OCI-LY7 (cell line): ENCODE results near the gene FAM32A. TPM values are rescaled to one million over a fixed set of nuclear protein-coding genes. Genes with fewer than 3 reads are reported as not detected.

Experiments used
- BruUV-seq: library from RNA; stranded (reverse); fragments of 400-500 nt; replicated peaks from 2 replicates; lab custom pipeline; 2021; lab: Mats Ljungman, UMichigan
- CTCF ChIA-PET: fragments of 300-600 bp; sonication (Branson Sonifier 250); formaldehyde crosslinking; loops from one replicate; lab custom pipeline; 2022; ENCODE audit warnings: antibody characterized with exemption; ENCODE audit not compliant: unreplicated experiment; lab: Charles Lee
- POLR2A ChIA-PET: fragments of 300-600 bp; sonication (Branson Sonifier 250); formaldehyde crosslinking; loops from one replicate; lab custom pipeline; 2022; ENCODE audit warnings: antibody characterized with exemption; lab: Charles Lee
- DNase-seq: peaks from one replicate; pipeline ENCODE4 v3.0.0-alpha.2; 2015; ENCODE audit warnings: low spot score
- H2AFZ ChIP-seq: fragments of 200-600 bp; sonication (generic), shearing (Covaris generic); 2 replicates; pipeline ENCODE4 v1.6.1; 2014; ENCODE audit warnings: mild to moderate bottlenecking, antibody characterized with exemption, low read length, moderate library complexity
- H3K27ac ChIP-seq: fragments of 200-600 bp; sonication (generic); 2 replicates; pipeline ENCODE4 v1.5.1; 2014; ENCODE audit warnings: mixed run types, low read depth, mild to moderate bottlenecking, moderate library complexity, low read length, inconsistent platforms; ENCODE audit not compliant: poor library complexity, severe bottlenecking
- H3K36me3 ChIP-seq: fragments of 200-600 bp; sonication (generic); 2 replicates; pipeline ENCODE4 v1.6.1; 2014; ENCODE audit warnings: mild to moderate bottlenecking, antibody characterized with exemption, low read length, moderate library complexity, mixed read lengths; ENCODE audit not compliant: insufficient read depth
- H3K4me1 ChIP-seq: fragments of 200-600 bp; sonication (generic); 2 replicates; pipeline ENCODE4 v1.5.1; 2014; ENCODE audit warnings: mild to moderate bottlenecking, low read length; ENCODE audit not compliant: insufficient read depth, poor library complexity, severe bottlenecking
- H3K4me2 ChIP-seq: fragments of 200-600 bp; sonication (generic); 2 replicates; pipeline ENCODE4 v1.6.1; 2014; ENCODE audit warnings: mild to moderate bottlenecking, low read length
- H3K4me3 ChIP-seq: fragments of 200-600 bp; sonication (generic); 2 replicates; pipeline ENCODE4 v1.5.1; 2014; ENCODE audit warnings: mild to moderate bottlenecking, low read depth, low read length; ENCODE audit not compliant: poor library complexity, severe bottlenecking
- H3K79me2 ChIP-seq: fragments of 200-600 bp; sonication (generic); 2 replicates; pipeline ENCODE4 v1.6.1; 2016; ENCODE audit warnings: low read depth, mild to moderate bottlenecking, low read length, moderate library complexity, mixed read lengths; ENCODE audit not compliant: insufficient read depth
- H3K9me2 ChIP-seq: fragments of 200-600 bp; sonication (generic); 2 replicates; pipeline ENCODE4 v1.6.1; 2016; ENCODE audit warnings: mild to moderate bottlenecking, low read length, mixed read lengths; ENCODE audit not compliant: insufficient read depth
- H3K9me3 ChIP-seq: fragments of 200-600 bp; sonication (generic); 2 replicates; pipeline ENCODE4 v1.6.1; 2014; ENCODE audit warnings: mild to moderate bottlenecking, mixed run types, low read length, mixed read lengths
- H4K20me1 ChIP-seq: fragments of 200-600 bp; sonication (generic); 2 replicates; pipeline ENCODE4 v1.6.1; 2014; ENCODE audit warnings: mild to moderate bottlenecking, antibody characterized with exemption, low read length, moderate library complexity, mixed read lengths; ENCODE audit not compliant: insufficient read depth
- CTCF ChIP-seq: fragments of 200-600 bp; sonication (generic); conservative IDR thresholded peaks from 2 replicates; pipeline ENCODE4 v1.5.1; 2014; ENCODE audit warnings: mild to moderate bottlenecking, antibody characterized with exemption, low read length, moderate library complexity, mixed read lengths
- EZH2phosphoT487 ChIP-seq: fragments of 200-600 bp; sonication (generic); IDR thresholded peaks from 2 replicates; pipeline ENCODE4 v1.6.1; 2018; ENCODE audit warnings: low read depth, borderline replicate concordance, mild to moderate bottlenecking, mixed run types, antibody characterized with exemption, low read length, moderate library complexity, mixed read lengths
- intact Hi-C: fragments of 100-400 bp; cut with micrococcal nuclease; formaldehyde crosslinking; loops from one replicate; pipeline ENCODE4 v1.10.0; 2022; ENCODE audit not compliant: unreplicated experiment
- total RNA-seq, 2 experiments: library from RNA; depleted of rRNA in 1 of 2; stranded (reverse); fragments of >200 nt in 1 of 2; shearing (Covaris generic) in 1 of 2; gene quantifications; 2 replicates each; pipeline ENCODE4 v1.2.3, GENCODE V29; 2014 to 2022

The FAM32A gene
- total RNA-seq, 2 experiments from 2014 or later: 64.5 to 71.0 TPM

DNA sequence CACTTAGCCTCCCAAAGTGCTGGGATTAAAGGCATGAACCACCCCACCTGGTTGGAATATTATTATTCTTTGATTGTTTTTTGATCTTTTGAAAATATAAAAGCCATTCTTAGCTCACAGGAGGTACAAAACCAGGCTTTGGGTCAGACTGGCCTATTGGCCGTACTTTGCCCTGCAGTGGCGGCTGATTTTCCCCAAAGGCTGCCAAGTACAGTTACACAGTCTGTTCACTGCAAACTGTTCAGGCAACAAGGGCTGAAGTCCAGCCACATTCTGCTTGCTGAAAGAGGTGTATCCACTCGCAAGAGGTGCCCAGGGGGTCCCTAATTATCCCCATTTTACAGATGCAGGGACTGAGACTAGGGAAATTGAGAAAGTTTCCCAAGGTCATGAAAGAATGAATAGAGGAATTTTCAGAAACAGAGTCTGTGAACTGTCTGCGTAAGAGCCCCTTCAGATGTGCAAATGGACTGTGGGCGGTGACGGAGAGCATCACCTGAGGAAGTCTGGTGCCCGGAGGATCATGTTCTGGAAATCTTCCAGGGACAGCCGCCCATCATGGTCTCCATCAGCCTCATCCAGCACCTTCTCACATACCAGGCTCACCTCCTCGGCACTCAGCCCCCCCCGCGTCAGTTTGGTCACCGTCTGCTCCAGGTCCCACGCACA is 20.9 kb upstream of the FAM32A start:
- no peak for DNase-seq
- no peak overlapping the region for H3K27ac ChIP-seq
- intact Hi-C loops: no loop called here
- POLR2A ChIA-PET: interaction anchor here (0.9 kb wide), 1 partner anchor 19 kb away, joined by 3 read pairs; no protein-coding TSS in a partner anchor
- BruUV-seq: no TSS peak
- CTCF ChIA-PET: no interaction called here
- no peaks in the 10 kb centered on the region for H4K20me1 ChIP-seq
- H3K4me3 ChIP-seq: no peak overlapping the region
- H2AFZ ChIP-seq: no peak overlapping the region
- no peaks in the 10 kb centered on the region for H3K9me2 ChIP-seq
- peaks cover 12% of the 10 kb centered on the region for H3K4me1 ChIP-seq
- no peak for TF ChIP-seq EZH2phosphoT487
- no peak for TF ChIP-seq CTCF
- peaks cover 11% of the 10 kb centered on the region; the same call in 1 of the 2 replicates for H3K9me3 ChIP-seq
- no peak overlapping the region for H3K4me2 ChIP-seq
- H3K36me3 ChIP-seq: no peaks in the 10 kb centered on the region
- no peaks in the 10 kb centered on the region for H3K79me2 ChIP-seq

- Histone ChIP-seq H3K4me1 (peaks cover 10% of the 10 kb centered on the region), H3K79me2 (no peaks in the 10 kb centered on the region), H3K4me3 (no peak overlapping the region), H4K20me1 (no peaks in the 10 kb centered on the region), H3K27ac (no peak overlapping the region), H3K4me2 (no peak overlapping the region), H2AFZ (no peak overlapping the region), H3K9me3 (peaks cover 11% of the 10 kb centered on the region; the same call in 1 of the 2 replicates), H3K36me3 (no peaks in the 10 kb centered on the region), H3K9me2 (no peaks in the 10 kb centered on the region)
- POLR2A ChIA-PET: no interaction called here
- intact Hi-C loops: no loop called here
- no peak for TF ChIP-seq CTCF
- no peak for TF ChIP-seq EZH2phosphoT487
- no TSS peak for BruUV-seq
- CTCF ChIA-PET: no interaction called here
- no peak for DNase-seq
Observed at GRCh38 chr19:16166417-16166816, 18.8 kb upstream of the FAM32A start.

DNA sequence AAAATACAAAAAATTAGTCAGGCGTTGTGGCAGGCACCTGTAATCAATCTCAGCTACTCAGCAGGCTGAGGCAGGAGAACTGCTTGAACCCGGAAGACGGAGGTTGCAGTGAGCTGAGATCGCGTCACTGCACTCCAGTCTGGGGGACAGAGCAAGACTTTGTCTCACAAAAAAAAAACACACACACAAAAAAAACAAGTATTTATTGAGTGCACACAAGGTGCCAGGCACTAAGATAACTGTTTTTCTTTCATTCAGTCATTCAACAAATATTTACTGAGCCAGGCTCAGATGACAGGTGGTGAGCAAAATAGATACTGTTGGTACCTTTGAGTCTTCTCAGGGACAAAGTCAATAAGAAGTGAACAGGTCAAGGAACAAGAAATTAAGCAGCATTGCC is 18.2 kb upstream of the FAM32A start:
- CTCF ChIA-PET: no interaction called here
- POLR2A ChIA-PET: no interaction called here
- DNase-seq: no peak
- no peak for TF ChIP-seq EZH2phosphoT487
- TF ChIP-seq CTCF: no peak
- Histone ChIP-seq H3K4me1 (peaks cover 6% of the 10 kb centered on the region), H4K20me1 (no peaks in the 10 kb centered on the region), H3K9me3 (peaks cover 11% of the 10 kb centered on the region; the same call in 1 of the 2 replicates), H3K79me2 (no peaks in the 10 kb centered on the region), H3K36me3 (no peaks in the 10 kb centered on the region), H2AFZ (no peak overlapping the region), H3K9me2 (no peaks in the 10 kb centered on the region), H3K4me3 (no peak overlapping the region), H3K4me2 (no peak overlapping the region), H3K27ac (no peak overlapping the region)
- BruUV-seq: no TSS peak
- intact Hi-C loops: no loop called here
